ENCODE data around the gene SRM. TPM values are rescaled to one million over a fixed set of nuclear protein-coding genes. Genes with fewer than 3 reads are reported as not detected.

SRM gene
- total RNA-seq, 1 experiment from 2014 or later, result 249 TPM

DNA sequence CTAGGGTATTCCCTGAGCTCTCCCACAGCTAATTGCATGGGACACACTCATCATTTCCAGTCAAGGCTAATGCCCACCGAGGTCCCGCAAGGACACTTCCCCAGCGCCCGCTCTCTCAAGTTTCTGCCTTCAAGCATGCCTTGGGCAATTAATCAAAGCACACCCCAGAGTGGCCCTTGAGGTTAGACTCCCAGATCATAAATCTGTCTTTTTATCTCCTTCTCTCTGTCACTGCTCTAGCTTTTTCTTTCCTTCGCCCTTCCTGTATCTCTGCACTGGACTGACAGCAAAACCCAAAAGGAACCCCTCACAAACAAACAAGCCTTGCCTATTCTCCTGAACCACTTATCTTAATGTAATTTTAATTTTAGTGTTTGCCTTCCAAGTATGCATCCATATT lies 47.8 kb upstream of the SRM start:
- intact Hi-C loops (cut with micrococcal nuclease; ENCODE audit: unreplicated experiment) (no loop called here), in situ Hi-C loops (cut with HindIII; ENCODE audit: low pct_unique_long_range_greater_than_20kb, low sequenced_read_pairs) (no loop called here)
- no peak overlapping the region for H3K4me3 ChIP-seq (ENCODE audit: low read depth in 2 of 2, low read length in 2 of 2)
- DNase-seq (ENCODE audit: low read depth, low spot score) (no peak), ATAC-seq (no peak)
- CTCF ChIA-PET, result no interaction called here
- no peaks in the 10 kb centered on the region for H3K9me3 ChIP-seq (ENCODE audit: control insufficient read depth, insufficient read depth, low read depth, low read length)
- POLR2A ChIA-PET, result no interaction called here
- BruUV-seq (replicated peaks), result no TSS peak
- H3K4me1 ChIP-seq (ENCODE audit: control insufficient read depth, insufficient read depth, low read length), result no peaks in the 10 kb centered on the region
- TF ChIP-seq TCF7L2 (IDR thresholded peaks at IDR 0.05; ENCODE audit: low read depth, low read length), result no peak
- TF ChIP-seq, protein P1, sequence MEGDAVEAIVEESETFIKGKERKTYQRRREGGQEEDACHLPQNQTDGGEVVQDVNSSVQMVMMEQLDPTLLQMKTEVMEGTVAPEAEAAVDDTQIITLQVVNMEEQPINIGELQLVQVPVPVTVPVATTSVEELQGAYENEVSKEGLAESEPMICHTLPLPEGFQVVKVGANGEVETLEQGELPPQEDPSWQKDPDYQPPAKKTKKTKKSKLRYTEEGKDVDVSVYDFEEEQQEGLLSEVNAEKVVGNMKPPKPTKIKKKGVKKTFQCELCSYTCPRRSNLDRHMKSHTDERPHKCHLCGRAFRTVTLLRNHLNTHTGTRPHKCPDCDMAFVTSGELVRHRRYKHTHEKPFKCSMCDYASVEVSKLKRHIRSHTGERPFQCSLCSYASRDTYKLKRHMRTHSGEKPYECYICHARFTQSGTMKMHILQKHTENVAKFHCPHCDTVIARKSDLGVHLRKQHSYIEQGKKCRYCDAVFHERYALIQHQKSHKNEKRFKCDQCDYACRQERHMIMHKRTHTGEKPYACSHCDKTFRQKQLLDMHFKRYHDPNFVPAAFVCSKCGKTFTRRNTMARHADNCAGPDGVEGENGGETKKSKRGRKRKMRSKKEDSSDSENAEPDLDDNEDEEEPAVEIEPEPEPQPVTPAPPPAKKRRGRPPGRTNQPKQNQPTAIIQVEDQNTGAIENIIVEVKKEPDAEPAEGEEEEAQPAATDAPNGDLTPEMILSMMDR (IDR thresholded peaks at IDR 0.05), result no peak
- no peak for TF ChIP-seq SIN3A (IDR thresholded peaks at IDR 0.05; ENCODE audit: borderline replicate concordance, insufficient read depth, low read depth, low read length)
- no peak for TF ChIP-seq POLR2AphosphoS5 (IDR thresholded peaks at IDR 0.05; ENCODE audit: low read depth, low read length)
- TF ChIP-seq, protein P2, sequence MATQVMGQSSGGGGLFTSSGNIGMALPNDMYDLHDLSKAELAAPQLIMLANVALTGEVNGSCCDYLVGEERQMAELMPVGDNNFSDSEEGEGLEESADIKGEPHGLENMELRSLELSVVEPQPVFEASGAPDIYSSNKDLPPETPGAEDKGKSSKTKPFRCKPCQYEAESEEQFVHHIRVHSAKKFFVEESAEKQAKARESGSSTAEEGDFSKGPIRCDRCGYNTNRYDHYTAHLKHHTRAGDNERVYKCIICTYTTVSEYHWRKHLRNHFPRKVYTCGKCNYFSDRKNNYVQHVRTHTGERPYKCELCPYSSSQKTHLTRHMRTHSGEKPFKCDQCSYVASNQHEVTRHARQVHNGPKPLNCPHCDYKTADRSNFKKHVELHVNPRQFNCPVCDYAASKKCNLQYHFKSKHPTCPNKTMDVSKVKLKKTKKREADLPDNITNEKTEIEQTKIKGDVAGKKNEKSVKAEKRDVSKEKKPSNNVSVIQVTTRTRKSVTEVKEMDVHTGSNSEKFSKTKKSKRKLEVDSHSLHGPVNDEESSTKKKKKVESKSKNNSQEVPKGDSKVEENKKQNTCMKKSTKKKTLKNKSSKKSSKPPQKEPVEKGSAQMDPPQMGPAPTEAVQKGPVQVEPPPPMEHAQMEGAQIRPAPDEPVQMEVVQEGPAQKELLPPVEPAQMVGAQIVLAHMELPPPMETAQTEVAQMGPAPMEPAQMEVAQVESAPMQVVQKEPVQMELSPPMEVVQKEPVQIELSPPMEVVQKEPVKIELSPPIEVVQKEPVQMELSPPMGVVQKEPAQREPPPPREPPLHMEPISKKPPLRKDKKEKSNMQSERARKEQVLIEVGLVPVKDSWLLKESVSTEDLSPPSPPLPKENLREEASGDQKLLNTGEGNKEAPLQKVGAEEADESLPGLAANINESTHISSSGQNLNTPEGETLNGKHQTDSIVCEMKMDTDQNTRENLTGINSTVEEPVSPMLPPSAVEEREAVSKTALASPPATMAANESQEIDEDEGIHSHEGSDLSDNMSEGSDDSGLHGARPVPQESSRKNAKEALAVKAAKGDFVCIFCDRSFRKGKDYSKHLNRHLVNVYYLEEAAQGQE (IDR thresholded peaks at IDR 0.05; ENCODE audit: insufficient read depth in 1 of 2, low read depth in 2 of 2, low read length in 1 of 2), result no peak
- H3K36me3 ChIP-seq (ENCODE audit: control insufficient read depth, insufficient read depth, low read length), result peaks cover 18% of the 10 kb centered on the region
- H3K27me3 ChIP-seq (ENCODE audit: control insufficient read depth, insufficient read depth, low read length), result no peaks in the 10 kb centered on the region
- no peak overlapping the region for H3K27ac ChIP-seq (ENCODE audit: low read length)

DNA sequence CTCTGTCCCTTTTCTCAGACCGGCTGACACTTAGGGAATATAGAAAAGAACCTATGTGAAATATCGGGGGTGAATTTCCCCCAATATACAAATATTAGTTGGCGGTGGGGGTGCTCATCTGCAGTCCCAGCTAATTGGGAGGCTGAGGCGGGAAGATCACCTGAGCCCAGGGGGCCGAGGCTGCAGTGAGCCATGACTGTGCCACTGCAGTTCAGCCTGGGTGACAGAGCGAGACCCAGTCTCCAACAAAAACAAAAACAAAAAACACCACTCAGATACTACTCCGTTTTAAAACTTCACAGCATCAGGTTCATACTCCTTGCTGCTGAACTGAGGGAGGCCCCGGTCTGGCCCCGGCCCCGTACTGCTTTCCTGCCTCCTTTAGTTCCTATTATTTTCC lies 45.8 kb upstream of the SRM start:
- ATAC-seq, result no peak
- H3K36me3 ChIP-seq (ENCODE audit: control insufficient read depth, insufficient read depth, low read length), result peaks cover 15% of the 10 kb centered on the region
- in situ Hi-C loops (cut with HindIII; ENCODE audit: low pct_unique_long_range_greater_than_20kb, low sequenced_read_pairs) (no loop called here), intact Hi-C loops (cut with micrococcal nuclease; ENCODE audit: unreplicated experiment) (no loop called here)
- no TSS peak for BruUV-seq (replicated peaks)
- H3K4me1 ChIP-seq (ENCODE audit: control insufficient read depth, insufficient read depth, low read length), result no peaks in the 10 kb centered on the region
- H3K27ac ChIP-seq (ENCODE audit: low read length), result no peak overlapping the region
- ChIA-PET CTCF (no interaction called here), POLR2A (no interaction called here)
- no peaks in the 10 kb centered on the region for H3K27me3 ChIP-seq (ENCODE audit: control insufficient read depth, insufficient read depth, low read length)
- no peak overlapping the region for H3K4me3 ChIP-seq (ENCODE audit: low read depth in 2 of 2, low read length in 2 of 2)
- DNase-seq (ENCODE audit: low read depth, low spot score), result no peak
- TF ChIP-seq, protein P1 (IDR thresholded peaks at IDR 0.05), result no peak
- TF ChIP-seq TCF7L2 (IDR thresholded peaks at IDR 0.05; ENCODE audit: low read depth, low read length) (no peak), SIN3A (IDR thresholded peaks at IDR 0.05; ENCODE audit: borderline replicate concordance, insufficient read depth, low read depth, low read length) (no peak), POLR2AphosphoS5 (IDR thresholded peaks at IDR 0.05; ENCODE audit: low read depth, low read length) (no peak)
- TF ChIP-seq, protein P2 (IDR thresholded peaks at IDR 0.05; ENCODE audit: insufficient read depth in 1 of 2, low read depth in 2 of 2, low read length in 1 of 2), result no peak
- H3K9me3 ChIP-seq (ENCODE audit: control insufficient read depth, insufficient read depth, low read depth, low read length), result no peaks in the 10 kb centered on the region
